Prostate gland (tissue), 2 donors: ENCODE results near the gene VASP.

ENCODE experiments used
- CTCF ChIP-seq, 4 experiments: fragments of 200-600 bp in 2 of 4; fragments of 450-650 bp in 2 of 4; sonication (generic) in 2 of 4; IDR thresholded peaks; 1 replicate in 3 of 4; 2 replicates in 1 of 4; pipeline ENCODE4 v1.5.1; 2016 to 2019; ENCODE audit warnings: antibody characterized with exemption in 4 of 4, mild to moderate bottlenecking in 2 of 4, moderate library complexity in 2 of 4
- POLR2A ChIP-seq: fragments of 450-650 bp; IDR thresholded peaks from one replicate; pipeline ENCODE4 v1.6.1; 2016; ENCODE audit warnings: antibody characterized with exemption, mild to moderate bottlenecking
- POLR2AphosphoS5 ChIP-seq: sonication (generic); formaldehyde crosslinking; IDR thresholded peaks from one replicate; pipeline ENCODE4 v1.6.1; 2017; ENCODE audit warnings: antibody characterized with exemption

DNA sequence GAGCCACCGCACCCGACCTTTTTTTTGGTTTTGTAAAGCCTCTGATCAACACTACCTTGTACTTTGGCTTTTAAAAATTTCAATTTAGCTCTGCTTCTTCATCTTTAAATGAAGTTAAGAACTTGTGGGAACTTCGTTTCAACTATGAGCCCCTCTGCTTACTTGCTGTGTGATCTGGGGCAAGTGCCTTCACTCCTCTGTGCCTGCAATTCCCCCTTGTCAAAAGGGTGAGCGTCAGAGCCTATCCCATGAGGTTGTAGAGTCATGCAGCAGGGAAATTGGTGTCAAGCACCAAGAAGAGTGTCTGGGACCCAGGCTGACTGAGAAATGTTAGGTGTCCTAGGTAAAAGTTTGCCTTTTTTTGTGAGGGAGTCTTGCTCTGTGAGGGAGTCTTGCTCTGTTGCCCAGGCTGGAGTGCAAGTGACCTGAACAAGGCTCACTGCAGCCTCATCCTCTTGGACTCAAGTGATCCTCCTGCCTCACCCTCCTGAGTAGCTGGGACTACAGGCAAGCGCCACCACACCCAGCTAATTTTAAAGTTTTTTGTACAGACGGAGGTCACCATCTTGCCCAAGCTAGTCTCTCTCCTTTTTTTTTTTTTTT, 5.7 kb downstream of the VASP start:
- TF ChIP-seq CTCF (IDR thresholded peaks at IDR 0.05) (no peak), POLR2AphosphoS5 (no peak), POLR2A (no peak)
